Hepatic stellate cell (primary cell): ENCODE measurements around the gene LDLRAD4.

Source experiments
- DNase-seq: peaks from one replicate; pipeline ENCODE4 v3.0.0; 2011; ENCODE audit warnings: low spot score

Gene LDLRAD4

DNA sequence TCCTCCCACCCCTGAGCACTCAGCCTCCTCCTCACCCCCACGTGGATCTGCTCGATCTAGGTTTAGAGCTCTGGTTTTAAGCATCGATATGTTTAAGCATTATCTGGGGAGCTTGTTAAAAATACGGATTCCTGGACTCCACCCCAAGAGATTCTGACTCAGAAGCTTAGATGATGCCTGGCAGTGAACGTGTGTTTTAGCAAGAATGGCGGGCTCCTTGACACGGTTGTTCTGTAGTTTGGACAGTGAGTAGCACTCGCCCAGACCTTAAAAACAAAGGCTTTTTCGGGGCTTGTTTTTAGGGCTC lies 47.3 kb downstream of the LDLRAD4 start:
- no peak for DNase-seq

DNA sequence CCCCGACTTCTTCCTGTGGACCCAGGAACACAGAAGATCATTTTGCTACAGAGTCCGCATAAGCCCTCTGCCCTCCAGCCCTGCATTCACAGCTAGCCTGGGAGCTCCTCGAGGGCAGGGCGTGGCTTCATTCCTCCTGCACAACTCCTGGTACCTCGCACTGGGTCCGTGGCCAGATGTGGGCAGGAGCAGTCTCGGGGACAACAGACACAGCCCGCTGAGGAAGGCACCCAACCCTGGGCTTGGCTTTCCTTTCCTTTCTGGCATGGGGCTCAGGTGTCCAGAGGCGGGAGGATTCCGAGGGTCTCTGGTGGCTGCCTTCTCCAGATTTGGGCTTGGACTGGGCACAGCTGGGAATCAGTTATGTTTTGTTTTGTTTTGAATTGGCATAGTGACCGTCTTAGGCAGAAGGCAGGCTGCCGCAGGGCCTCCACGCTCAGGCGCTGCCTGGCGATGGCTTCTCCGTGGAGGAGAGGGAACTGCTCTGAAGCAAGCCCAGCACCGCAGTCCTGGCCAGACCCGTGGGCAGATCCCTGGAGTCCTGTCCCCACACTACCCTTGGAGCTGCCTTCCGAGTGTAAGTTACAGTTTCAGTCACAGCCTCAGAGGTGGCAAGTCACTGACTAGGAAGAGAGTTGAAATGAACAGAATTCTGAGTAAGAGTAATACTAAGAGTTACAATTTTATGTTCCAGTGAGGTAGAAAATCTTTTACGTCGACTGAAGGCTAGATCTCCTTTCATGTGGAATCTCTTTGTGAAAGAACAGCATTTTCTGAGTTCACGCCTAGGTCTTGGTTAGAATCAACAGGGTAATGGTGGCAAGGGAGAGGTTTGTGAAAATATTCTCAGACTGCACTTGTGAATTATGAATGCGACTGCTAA lies 47.9 kb downstream of the LDLRAD4 start:
- no peak for DNase-seq

DNA sequence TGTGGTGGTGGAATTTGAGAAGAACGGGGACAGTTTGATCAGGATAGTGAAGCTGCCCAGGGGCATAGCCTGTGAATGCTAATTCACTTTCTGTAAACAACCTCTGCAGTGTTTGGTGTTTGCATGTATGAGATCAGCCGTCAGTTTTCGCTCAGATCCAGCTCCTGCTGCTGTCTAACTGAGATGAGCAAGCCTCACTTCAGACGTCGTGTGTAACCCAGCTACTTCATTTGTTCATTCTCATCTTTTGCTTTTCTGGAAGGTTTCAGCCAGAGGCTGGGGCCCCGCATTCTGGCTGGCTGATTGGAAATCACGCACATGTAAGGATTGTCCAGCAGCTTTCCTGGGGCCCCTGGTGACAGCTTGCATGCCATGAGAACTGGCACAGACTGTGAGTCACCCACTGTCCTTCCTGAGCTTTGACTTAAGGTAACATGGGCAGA lies 48.9 kb downstream of the LDLRAD4 start:
- DNase-seq = no peak

DNA sequence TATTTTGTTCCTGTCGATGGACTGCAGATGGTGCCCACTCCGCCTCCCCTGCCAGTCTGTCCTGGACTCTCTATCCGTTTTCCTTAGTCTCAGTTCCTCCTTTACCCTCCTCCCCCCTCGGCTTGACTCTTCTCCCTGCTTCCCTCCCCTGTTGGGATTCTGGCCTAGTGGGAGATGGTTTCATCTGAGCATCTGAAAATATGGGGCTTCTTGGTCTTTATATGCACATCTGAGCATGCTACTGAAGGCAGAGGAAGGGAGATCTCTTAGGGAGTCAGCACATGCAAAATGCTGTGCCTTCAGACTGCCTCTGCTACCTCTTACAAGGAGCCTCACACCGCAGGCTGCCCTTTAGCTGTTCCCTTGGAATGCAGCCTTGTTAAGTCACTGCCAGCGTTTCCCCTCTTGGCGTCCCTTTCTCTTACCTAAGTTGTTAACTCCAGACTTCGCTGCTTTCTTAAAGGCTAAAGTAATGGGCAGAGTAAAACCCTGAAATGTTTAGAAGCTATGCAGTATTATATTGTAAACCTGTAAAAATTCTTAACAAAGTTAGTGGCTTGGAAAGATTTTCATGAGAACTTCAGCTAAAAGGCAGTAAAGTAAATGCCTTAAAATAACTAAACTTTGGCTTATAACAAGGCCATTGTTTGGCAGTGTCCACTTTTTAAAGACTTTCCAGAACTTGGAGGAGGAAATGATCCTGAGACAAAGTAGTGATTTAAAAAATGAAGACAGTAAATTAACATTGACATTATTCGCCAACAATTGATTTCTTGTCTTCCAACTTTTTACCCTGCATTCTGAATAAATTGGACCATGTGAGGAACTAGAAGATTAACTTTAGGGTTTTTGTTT lies 49.8 kb downstream of the LDLRAD4 start:
- DNase-seq = no peak

- no peak for DNase-seq
Observed at GRCh38 chr18:13269013-13269280, 50.4 kb downstream of the LDLRAD4 start.

DNA sequence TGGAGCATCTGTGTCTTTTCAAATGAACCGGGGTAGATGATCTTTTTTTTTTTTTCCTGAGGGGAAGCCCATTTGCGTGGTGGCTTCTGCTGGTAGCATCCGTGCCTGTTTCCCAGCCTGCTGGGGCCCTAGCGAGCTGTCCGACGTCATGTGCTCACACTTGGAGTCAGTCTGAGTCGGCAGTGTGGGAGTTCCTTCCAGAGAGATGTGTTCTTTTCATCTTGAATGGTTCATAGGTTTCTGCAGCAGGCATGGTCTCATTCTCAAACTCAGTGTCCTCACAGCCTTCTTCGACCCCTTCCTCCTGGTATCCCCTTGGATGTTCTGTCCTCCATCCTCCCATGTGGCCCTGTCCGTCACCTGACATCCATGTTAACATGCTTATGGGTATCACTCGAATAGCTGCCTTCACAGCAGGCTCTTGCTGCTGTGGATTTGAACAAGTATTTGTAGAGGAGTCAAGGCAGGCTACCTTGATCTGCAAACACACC lies 51.0 kb downstream of the LDLRAD4 start:
- no peak for DNase-seq

- DNase-seq = no peak
Observed at GRCh38 chr18:13270279-13270855, 51.8 kb downstream of the LDLRAD4 start.

DNA sequence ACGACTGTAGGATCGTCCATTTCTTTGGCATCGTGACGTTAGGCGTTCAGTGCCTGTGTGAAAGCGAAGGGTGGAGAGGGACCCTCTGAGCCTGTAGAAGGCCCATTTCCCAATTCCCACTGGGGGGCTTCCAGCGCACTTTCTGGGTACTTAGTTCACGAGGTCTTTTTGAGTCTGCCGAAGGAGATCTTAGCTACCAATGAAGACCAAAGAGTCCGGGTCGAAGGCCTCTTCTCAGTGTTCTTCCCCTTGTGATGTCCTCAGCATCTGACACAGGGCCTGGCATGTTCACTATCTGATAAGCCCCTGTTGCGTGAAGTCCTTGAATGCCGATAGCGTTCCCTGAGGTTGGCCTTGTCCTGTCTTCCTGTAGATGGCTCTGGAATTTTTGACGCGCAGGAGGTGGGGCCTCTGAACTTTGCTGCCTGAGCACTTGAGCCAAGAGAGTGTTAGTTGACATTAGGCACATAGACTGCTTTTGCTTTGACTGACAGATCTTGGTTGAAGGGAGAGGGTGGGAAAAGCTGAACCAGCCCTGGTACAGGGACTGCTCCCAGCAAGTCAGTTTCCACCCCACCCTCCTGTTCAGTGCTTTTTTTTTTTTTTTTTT lies 52.8 kb downstream of the LDLRAD4 start:
- no peak for DNase-seq

DNA sequence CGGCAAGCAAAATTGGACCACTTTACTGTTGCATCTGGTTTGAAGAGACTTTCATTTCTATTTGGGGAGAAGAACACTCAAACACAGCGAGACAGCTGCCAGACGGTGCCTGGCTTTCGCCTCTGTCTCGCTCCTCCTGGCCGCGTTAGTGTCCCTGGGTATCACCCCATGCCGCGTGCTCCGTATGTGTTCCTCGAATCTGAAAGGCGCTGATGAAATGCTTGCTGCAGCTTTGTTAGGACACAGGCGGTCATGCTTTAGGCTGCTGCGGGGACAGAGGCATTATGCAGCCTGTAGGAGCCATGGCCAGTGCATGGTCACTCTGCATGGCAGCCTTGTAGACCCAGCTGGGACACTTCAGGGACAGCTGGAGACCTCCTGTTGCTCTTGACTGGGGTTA lies 53.9 kb downstream of the LDLRAD4 start:
- DNase-seq = no peak

DNA sequence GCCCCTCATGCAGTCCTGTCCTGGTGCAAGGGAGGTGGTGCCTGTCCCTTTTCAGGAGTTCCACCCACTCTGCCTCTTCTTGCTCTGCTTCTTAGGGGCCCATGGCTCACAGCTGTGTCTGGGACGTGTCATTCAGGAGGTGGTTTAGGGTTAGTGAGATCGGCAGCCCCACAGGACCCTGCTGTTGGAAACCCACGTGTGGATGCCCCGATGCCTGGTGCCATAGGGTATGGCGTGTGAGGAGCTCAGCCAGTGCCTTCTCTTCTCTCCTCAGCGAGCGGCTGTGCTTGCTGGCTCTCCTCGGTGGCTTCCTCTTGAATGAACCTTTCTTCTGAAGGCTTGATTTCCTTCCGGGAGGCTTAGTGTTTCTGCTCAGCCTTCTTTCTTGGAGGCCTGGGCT lies 55.2 kb downstream of the LDLRAD4 start:
- DNase-seq = no peak

- no peak for DNase-seq
Observed at GRCh38 chr18:13275075-13275474, 56.5 kb downstream of the LDLRAD4 start.

- DNase-seq = no peak
Observed at GRCh38 chr18:13276530-13277520, 58.3 kb downstream of the LDLRAD4 start.

DNA sequence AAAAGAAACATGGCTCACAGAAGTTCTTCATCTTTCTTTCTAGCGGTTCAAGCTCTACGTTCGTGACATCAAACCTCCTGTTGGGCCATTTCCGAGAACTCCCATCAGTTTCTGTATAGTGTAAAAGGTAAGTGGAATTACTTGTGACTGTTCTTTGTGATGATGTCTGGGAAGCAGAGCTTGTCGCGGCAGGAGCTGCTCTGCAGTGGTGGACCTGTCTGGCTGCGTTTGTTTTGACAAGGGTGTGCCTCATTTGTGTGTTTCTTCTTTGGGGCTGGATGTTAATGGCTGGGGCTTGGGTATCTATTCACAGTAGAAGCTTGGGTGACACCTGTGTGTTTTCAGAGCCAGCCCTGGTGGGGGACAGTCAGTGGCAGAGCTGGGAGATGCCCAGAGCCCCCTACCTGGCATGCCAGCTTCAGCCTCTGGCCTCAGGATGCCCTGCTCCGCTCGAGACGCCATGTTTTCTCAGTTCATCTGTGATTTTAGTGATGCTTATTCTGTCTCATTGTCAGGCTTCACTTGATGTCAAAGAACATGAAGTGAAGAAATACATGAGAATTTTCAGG lies 59.6 kb downstream of the LDLRAD4 start:
- no peak for DNase-seq

GRCh38 chr18:13279181-13280069 lies 60.9 kb downstream of the LDLRAD4 start:
- DNase-seq = no peak

- DNase-seq = no peak
Observed at GRCh38 chr18:13280070-13280795, 61.7 kb downstream of the LDLRAD4 start.

DNA sequence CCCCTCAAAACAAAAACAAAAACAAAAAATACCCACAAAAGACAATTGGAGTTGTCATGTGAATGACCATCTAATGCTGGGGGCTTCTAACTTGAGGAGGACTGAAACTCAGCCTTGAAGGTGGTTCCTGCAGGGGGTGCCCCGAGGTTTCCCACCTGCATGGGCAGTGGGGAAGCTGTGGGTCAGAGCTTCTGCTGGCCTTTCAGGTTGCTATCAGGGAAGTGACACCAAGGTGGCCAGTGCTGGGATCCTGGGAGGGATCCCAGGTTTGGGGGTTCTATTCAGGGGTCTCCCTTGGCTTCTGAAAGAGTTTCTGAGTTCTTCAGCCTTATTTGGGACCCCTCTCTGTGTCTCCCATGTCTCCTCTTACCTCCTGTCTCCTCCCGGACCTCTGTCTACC lies 62.8 kb downstream of the LDLRAD4 start:
- DNase-seq = no peak

GRCh38 chr18:13283746-13284145 lies 65.2 kb downstream of the LDLRAD4 start:
- DNase-seq = no peak

- no peak for DNase-seq
Observed at GRCh38 chr18:13284330-13285027, 65.9 kb downstream of the LDLRAD4 start.

- DNase-seq = no peak
Observed at GRCh38 chr18:13285874-13286273, 67.3 kb downstream of the LDLRAD4 start.
